SK-N-SH treated with all-trans-retinoic acid at 6 μM for 48 hours (cell line): ENCODE data around the gene TBL1XR1.

Experiments
- ATAC-seq: fragments of 200-7000 bp; cut with Tn5 transposase; 3 replicates; pipeline ENCODE4 v1.9.1; 2020; ENCODE audit warnings: mild to moderate bottlenecking, moderate library complexity
- ARNTL ChIP-seq: fragments of 450-650 bp; formaldehyde crosslinking; IDR thresholded peaks from 2 replicates; pipeline ENCODE4 v1.5.0; 2020; ENCODE audit warnings: low read depth, mild to moderate bottlenecking, moderate library complexity, borderline replicate concordance
- BACH2 ChIP-seq: fragments of 250-450 bp; sonication (Bioruptor Pico); IDR thresholded peaks from 2 replicates; pipeline ENCODE4 v1.9.0; 2021; ENCODE audit warnings: mild to moderate bottlenecking, borderline replicate concordance
- CSDC2 ChIP-seq: fragments of 250-450 bp; sonication (Bioruptor Pico); IDR thresholded peaks from 2 replicates; pipeline ENCODE4 v1.5.0; 2020; ENCODE audit warnings: mild to moderate bottlenecking, moderate library complexity
- CSRNP3 ChIP-seq: fragments of 250-450 bp; sonication (Bioruptor Pico); IDR thresholded peaks from 2 replicates; pipeline ENCODE4 v1.5.1; 2021; ENCODE audit warnings: mild to moderate bottlenecking, moderate library complexity
- ESRRG ChIP-seq: fragments of 250-450 bp; sonication (Bioruptor Pico); IDR thresholded peaks from 2 replicates; pipeline ENCODE4 v1.6.1; 2021; ENCODE audit warnings: mild to moderate bottlenecking
- GLIS3 ChIP-seq: fragments of 250-450 bp; sonication (Bioruptor Pico); IDR thresholded peaks from 2 replicates; pipeline ENCODE4 v1.5.0; 2020; ENCODE audit warnings: mild to moderate bottlenecking, moderate library complexity
- ISL1 ChIP-seq: fragments of 250-450 bp; sonication (Bioruptor Pico); IDR thresholded peaks from 2 replicates; pipeline ENCODE4 v2.1.2; 2022; ENCODE audit warnings: mild to moderate bottlenecking, moderate library complexity
- PATZ1 ChIP-seq: fragments of 250-450 bp; sonication (Bioruptor Pico); IDR thresholded peaks from 2 replicates; pipeline ENCODE4 v1.8.0; 2020; ENCODE audit warnings: mild to moderate bottlenecking, moderate library complexity, borderline replicate concordance
- PPARA ChIP-seq: fragments of 250-450 bp; sonication (Bioruptor Pico); IDR thresholded peaks from 2 replicates; pipeline ENCODE4 v1.5.0; 2020; ENCODE audit warnings: mild to moderate bottlenecking, borderline replicate concordance
- RARB ChIP-seq: fragments of 250-450 bp; sonication (Bioruptor Pico); IDR thresholded peaks from 2 replicates; pipeline ENCODE4 v1.8.0; 2021; ENCODE audit warnings: mild to moderate bottlenecking, moderate library complexity
- SNAI2 ChIP-seq: fragments of 250-450 bp; sonication (Bioruptor Pico); IDR thresholded peaks from 2 replicates; pipeline ENCODE4 v1.5.0; 2020; ENCODE audit warnings: mild to moderate bottlenecking, moderate library complexity
- TCF4 ChIP-seq: fragments of 250-450 bp; sonication (Bioruptor Pico); IDR thresholded peaks from 2 replicates; pipeline ENCODE4 v1.8.0; 2021; ENCODE audit warnings: mild to moderate bottlenecking, moderate library complexity, borderline replicate concordance
- TOX ChIP-seq: fragments of 250-450 bp; sonication (Bioruptor Pico); IDR thresholded peaks from 2 replicates; pipeline ENCODE4 v1.8.0; 2021; ENCODE audit warnings: mild to moderate bottlenecking, moderate library complexity, borderline replicate concordance
- TSHZ2 ChIP-seq: fragments of 250-450 bp; sonication (Bioruptor Pico); IDR thresholded peaks from 2 replicates; pipeline ENCODE4 v1.5.0; 2020; ENCODE audit warnings: mild to moderate bottlenecking, moderate library complexity
- ZC3H10 ChIP-seq: fragments of 250-450 bp; sonication (Bioruptor Pico); IDR thresholded peaks from 2 replicates; pipeline ENCODE4 v1.5.1; 2021; ENCODE audit warnings: mild to moderate bottlenecking, moderate library complexity
- ZFP3 ChIP-seq: fragments of 250-450 bp; sonication (Bioruptor Pico); IDR thresholded peaks from 2 replicates; pipeline ENCODE4 v1.5.0; 2020; ENCODE audit warnings: mild to moderate bottlenecking, moderate library complexity
- ZFP30 ChIP-seq: fragments of 450-650 bp; formaldehyde crosslinking; IDR thresholded peaks from 2 replicates; pipeline ENCODE4 v1.5.0; 2022; ENCODE audit warnings: mild to moderate bottlenecking, moderate library complexity
- ZNF565 ChIP-seq: fragments of 450-650 bp; formaldehyde crosslinking; conservative IDR thresholded peaks from 2 replicates; pipeline ENCODE4 v1.5.0; 2020; ENCODE audit warnings: low read depth, mild to moderate bottlenecking, moderate library complexity
- ZNF70 ChIP-seq: fragments of 450-650 bp; formaldehyde crosslinking; IDR thresholded peaks from 2 replicates; pipeline ENCODE4 v1.5.0; 2020; ENCODE audit warnings: mild to moderate bottlenecking, moderate library complexity
- ZNF8 ChIP-seq: fragments of 450-650 bp; formaldehyde crosslinking; IDR thresholded peaks from 2 replicates; pipeline ENCODE4 v1.5.0; 2020; ENCODE audit warnings: mild to moderate bottlenecking, moderate library complexity
- TF ChIP-seq, protein P1 (sequence below): fragments of 250-450 bp; sonication (Bioruptor Pico); IDR thresholded peaks from 2 replicates; pipeline ENCODE4 v1.5.1; 2020; ENCODE audit warnings: low read depth, mild to moderate bottlenecking, moderate library complexity
- TF ChIP-seq, protein P2 (sequence below): fragments of 250-450 bp; sonication (Bioruptor Pico); IDR thresholded peaks from 2 replicates; pipeline ENCODE4 v1.8.0; 2021; ENCODE audit warnings: low read depth, mild to moderate bottlenecking, moderate library complexity, borderline replicate concordance

Gene TBL1XR1

DNA sequence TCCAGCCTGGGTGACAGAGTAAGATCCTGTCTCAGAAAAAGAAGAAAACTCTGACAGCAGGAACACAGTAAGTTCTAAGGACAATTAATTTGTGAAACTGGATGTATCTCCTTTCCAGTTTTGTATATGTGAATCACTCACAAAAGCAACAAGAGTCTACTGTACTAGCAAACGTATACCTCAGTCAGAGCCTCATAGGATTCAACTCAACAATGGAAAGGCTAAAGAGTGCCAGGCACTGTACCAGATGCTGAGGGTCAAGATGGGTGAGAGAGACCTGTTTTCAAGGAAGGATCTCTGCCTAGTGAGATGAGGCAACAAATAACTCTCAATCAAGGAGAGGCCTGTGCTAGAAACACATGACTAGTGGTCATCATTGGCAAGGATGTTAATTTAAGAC lies 14.9 kb downstream of the TBL1XR1 start:
- TF ChIP-seq ZNF8 (no peak), ZC3H10 (CRISPR knock-in tag) (no peak), BACH2 (no peak), GLIS3 (CRISPR knock-in tag) (no peak), TCF4 (CRISPR knock-in tag) (no peak), ESRRG (CRISPR knock-in tag) (no peak), ZFP30 (no peak), CSDC2 (no peak), TOX (CRISPR knock-in tag) (no peak), PPARA (CRISPR knock-in tag) (no peak), ISL1 (CRISPR knock-in tag) (no peak), ARNTL (CRISPR knock-in tag) (no peak), SNAI2 (CRISPR knock-in tag) (no peak), PATZ1 (CRISPR knock-in tag) (no peak), ZFP3 (CRISPR knock-in tag) (no peak), TSHZ2 (no peak)
- TF ChIP-seq, protein P1, sequence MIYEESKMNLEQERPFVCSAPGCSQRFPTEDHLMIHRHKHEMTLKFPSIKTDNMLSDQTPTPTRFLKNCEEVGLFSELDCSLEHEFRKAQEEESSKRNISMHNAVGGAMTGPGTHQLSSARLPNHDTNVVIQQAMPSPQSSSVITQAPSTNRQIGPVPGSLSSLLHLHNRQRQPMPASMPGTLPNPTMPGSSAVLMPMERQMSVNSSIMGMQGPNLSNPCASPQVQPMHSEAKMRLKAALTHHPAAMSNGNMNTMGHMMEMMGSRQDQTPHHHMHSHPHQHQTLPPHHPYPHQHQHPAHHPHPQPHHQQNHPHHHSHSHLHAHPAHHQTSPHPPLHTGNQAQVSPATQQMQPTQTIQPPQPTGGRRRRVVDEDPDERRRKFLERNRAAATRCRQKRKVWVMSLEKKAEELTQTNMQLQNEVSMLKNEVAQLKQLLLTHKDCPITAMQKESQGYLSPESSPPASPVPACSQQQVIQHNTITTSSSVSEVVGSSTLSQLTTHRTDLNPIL (CRISPR knock-in tag) = no peak
- TF ChIP-seq, protein P2, sequence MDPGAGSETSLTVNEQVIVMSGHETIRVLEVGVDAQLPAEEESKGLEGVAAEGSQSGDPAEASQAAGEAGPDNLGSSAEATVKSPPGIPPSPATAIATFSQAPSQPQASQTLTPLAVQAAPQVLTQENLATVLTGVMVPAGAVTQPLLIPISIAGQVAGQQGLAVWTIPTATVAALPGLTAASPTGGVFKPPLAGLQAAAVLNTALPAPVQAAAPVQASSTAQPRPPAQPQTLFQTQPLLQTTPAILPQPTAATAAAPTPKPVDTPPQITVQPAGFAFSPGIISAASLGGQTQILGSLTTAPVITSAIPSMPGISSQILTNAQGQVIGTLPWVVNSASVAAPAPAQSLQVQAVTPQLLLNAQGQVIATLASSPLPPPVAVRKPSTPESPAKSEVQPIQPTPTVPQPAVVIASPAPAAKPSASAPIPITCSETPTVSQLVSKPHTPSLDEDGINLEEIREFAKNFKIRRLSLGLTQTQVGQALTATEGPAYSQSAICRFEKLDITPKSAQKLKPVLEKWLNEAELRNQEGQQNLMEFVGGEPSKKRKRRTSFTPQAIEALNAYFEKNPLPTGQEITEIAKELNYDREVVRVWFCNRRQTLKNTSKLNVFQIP (CRISPR knock-in tag) = no peak
- TF ChIP-seq, all 23 proteins: peak for 0
- ATAC-seq = no peak

DNA sequence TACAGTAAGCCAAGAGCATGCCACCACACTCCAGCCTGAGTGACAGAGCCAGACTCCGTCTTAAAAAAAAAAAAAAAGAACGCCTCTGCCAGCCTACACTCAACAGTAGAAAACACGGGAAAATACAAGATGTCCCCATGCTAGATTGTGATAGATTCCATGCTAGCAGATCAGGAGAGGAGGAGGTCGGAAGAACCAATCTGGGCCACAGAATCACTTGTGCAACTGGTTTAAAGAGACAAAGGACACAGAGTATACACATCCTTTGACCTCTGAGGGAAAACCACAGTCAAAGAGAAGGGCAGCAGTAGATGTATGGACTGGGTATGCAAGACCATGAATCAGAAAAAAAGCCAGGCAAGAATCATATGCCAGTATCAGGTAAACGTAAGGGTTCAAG lies 15.9 kb downstream of the TBL1XR1 start:
- no peak for ATAC-seq
- TF ChIP-seq CSRNP3 (CRISPR knock-in tag) = no peak
- no peak for TF ChIP-seq PATZ1 (CRISPR knock-in tag)
- no peak for TF ChIP-seq ZNF8
- no peak for TF ChIP-seq CSDC2
- no peak for TF ChIP-seq SNAI2 (CRISPR knock-in tag)
- no peak for TF ChIP-seq TCF4 (CRISPR knock-in tag)
- no peak for TF ChIP-seq ESRRG (CRISPR knock-in tag)
- no peak for TF ChIP-seq GLIS3 (CRISPR knock-in tag)
- TF ChIP-seq, protein P2 (CRISPR knock-in tag) = no peak
- TF ChIP-seq TOX (CRISPR knock-in tag) = no peak
- no peak for TF ChIP-seq RARB (CRISPR knock-in tag)
- TF ChIP-seq, protein P1 (CRISPR knock-in tag) = no peak
- no peak for TF ChIP-seq TSHZ2
- TF ChIP-seq ZFP3 (CRISPR knock-in tag) = no peak
- no peak for TF ChIP-seq ZNF565 (CRISPR knock-in tag)
- TF ChIP-seq ARNTL (CRISPR knock-in tag) = no peak
- no peak for TF ChIP-seq ZNF70 (CRISPR knock-in tag)
